Right renal pelvis (tissue), 4 donors: Measurements from ENCODE around the gene SAMD13. TPM values are rescaled to one million over a fixed set of nuclear protein-coding genes. Genes with fewer than 3 reads are reported as not detected.
A peak's percentile ranks its signal among the peaks of the same experiment; 100 is the strongest.
"Not testable (repeated sequence)": the region's sequence is repeated elsewhere in the genome, so short reads cannot be mapped to it uniquely, and the experiment has no call there.

Experiments
- DNase-seq, 4 donors: peaks; one replicate each; pipeline ENCODE4 v3.0.0-alpha.2; 2013; ENCODE audit warnings: low read depth in 4 of 4, low spot score in 3 of 4, missing footprints in 1 of 4
- polyA plus RNA-seq, 4 donors: library from polyadenylated mRNA; unstranded; fragments of 120-200 nt; gene quantifications; one replicate each; pipeline ENCODE4 v1.2.1, GENCODE V29; 2013; ENCODE audit not compliant: insufficient read length in 4 of 4

The SAMD13 gene
- polyA plus RNA-seq, 4 donors: 6.0 to 8.1 (median 6.7) TPM

- no peak for DNase-seq
Observed at GRCh38 chr1:84282780-84283333, 18.7 kb upstream of the SAMD13 start.

DNA sequence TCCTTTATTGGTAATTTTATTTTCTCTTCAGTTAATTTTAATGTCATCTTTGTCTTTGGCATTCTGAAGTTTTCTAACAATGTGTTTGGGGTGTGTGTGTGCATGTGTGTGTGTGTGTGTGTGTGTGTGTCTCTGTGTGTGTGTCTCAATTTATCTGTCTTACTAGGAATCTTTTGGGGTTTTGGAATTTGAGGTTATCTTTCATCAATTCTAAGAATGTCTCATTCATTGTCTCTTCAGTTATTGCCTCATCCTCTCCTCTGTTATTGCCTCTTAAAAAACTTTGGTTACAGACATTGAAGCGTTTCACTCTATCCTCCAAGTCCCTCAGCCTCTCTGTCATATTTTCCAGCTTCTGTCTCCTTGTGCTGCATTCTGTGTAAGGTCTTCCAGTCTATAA is 18.1 kb upstream of the SAMD13 start:
- DNase-seq: no peak

GRCh38 chr1:84286071-84286470 is 15.4 kb upstream of the SAMD13 start:
- no peak for DNase-seq

DNA sequence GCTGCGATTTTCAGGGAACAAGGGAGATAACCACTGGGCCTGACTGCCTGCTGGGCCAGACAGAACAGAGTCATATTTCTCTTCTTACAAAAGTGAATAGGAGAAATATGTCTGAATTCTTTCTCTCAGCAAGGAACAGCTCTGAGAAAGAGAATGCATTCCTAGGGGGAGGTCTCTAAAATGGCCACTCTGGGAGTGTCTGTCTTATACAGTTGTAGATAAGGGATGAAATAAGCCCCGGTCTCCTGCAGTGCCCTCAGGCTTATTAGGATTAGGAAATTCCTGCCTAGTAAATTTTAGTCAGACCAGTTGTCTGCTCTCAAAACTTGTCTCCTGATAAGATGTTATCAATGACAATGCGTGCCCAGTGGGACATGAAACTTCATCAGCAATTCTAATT is 14.1 kb upstream of the SAMD13 start:
- DNase-seq: not testable (repeated sequence)

DNA sequence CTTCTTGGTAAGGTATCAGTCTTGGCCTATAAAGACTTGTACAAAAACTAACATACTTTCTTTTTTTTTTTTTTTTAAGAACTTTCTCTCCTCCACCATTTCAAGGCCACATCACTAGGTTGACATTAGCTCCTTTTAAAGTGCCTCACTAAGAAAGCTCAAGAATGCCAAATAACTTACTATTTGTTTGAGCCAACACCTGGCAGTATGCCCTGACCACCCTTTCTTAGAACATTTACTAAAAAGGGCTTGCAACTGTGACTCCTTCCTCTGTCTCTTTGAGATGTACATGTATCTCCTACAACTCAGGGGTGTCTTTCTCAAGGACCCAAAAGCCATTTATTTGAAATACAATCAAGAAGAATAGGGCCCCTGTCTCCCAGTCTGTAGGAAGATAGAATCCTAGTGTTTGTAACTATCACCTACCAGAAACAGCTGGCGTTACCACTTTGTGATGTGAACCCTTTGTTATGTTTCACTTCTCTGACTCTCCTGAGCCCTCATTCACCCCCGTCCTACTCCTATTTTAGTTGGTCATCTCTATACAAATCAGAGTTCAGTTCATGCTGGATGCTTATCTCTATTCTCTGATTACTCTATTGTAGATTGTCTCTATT is 12.2 kb upstream of the SAMD13 start:
- no peak for DNase-seq

GRCh38 chr1:84291882-84292655 is 9.4 kb upstream of the SAMD13 start:
- DNase-seq: no peak

DNA sequence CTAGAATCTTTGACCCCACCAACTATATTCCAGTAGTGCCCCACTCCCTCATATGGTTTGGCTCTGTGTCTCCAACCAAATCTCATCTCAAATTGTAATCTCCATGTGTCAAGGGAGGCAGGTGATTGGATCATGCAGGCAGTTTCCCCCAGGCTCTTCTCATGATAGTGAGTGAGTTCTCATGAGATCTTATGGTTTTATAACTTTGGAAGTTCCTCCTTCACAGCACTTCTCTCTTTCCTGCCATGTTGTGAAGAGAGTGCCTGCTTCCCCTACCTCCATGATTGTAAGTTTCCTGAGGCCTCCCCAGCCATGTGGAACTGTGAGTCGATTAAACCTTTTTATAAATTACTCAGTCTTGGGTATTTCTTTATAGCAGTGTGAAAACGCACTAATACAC is 7.7 kb upstream of the SAMD13 start:
- DNase-seq: no peak

DNA sequence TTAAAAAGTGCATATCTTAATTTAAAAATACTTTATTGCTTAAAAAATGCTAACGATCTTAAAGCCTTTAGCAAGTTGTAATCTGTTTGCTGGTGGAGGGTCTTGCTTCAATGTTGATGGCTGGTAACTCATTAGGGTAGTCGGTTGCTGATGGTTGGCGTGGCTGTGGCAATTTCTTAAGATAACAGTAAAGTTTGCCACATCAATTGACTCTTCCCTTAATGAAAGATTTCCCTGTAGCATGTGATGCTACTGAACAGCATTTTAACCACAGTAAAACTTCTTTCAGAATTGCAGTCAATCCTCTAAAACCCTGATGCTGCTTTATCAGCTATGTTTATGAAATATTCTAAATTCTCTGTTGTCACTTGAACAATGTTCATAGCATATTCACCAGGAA is 6.8 kb upstream of the SAMD13 start:
- DNase-seq: no peak

DNA sequence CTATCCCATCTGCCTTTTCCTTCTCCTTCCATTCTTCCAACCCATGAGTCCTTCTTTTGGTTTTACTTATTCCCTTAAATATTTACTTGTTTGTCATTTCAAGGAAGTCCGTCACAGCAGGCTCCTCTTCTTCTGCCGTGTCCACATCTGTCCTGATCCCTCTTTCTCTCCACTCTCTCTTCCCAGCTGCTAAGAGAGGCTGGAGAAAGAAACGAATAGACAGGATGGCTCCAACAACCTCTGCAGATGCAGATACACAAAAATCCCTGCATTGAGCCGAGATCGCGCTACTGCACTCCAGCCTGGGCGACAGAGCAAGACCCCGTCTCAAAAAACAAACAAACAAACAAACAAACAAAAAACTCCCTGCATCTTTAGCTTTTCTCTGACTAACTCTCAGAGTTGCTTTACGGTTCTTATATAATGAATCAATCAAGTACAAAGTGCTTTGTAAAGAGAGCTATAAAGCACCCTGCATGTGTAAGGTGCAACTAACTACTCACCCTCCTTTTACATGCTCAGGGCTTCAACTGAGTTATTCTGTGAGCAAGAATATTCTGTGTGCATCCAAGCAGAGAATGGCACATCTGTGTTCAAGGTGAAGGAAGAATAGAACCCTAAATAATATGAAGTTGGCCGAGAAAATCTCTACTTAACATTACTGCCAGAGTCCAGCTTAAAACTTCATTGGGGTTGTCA is 3.8 kb upstream of the SAMD13 start:
- DNase-seq: no peak

GRCh38 chr1:84298328-84298683 is 3.2 kb upstream of the SAMD13 start:
- DNase-seq: peak in 2 of 4 donors; percentile 36 to 52

DNA sequence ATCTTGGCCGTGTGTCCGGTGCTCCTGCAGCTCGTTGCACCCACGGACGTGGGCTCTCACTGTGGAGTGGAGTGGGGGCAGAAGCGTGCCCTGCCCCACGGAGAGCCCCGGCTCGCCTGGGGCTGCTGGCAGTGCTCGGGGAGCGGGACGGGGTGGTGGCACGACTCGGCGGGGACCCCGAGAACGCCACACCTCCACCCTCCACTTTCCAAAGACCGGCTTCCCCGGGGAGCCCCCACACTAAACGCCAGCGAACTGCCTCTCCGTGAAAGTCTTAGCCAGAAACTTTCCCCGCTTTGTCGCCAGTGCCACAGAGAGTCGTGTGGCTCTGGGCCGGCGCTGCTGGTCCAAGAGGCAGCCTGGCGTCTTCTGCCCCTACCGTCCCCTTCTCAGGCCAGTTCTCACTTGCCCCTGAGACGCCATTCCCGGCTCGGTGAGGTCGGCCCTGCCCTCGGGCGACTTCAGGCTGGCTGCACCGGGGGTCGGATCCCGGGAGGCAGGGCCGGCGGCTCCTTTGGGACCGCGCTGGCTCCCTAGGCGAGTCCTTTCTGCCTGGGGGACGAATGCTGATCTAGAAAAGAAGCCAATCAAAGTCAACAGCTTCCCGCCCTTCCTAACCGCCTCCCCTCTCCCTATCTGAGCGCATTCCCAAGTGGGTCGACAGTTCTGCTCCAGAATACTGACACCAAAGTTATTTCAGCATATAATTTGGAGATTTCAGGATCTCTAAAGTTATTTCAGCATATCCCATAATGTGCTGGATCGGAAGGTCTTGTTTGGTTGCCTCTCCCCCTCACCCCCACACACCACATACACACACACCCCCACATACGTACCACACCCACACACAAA is 2.6 kb upstream of the SAMD13 start:
- DNase-seq: peak in 1 of 4 donors; percentile 22

DNA sequence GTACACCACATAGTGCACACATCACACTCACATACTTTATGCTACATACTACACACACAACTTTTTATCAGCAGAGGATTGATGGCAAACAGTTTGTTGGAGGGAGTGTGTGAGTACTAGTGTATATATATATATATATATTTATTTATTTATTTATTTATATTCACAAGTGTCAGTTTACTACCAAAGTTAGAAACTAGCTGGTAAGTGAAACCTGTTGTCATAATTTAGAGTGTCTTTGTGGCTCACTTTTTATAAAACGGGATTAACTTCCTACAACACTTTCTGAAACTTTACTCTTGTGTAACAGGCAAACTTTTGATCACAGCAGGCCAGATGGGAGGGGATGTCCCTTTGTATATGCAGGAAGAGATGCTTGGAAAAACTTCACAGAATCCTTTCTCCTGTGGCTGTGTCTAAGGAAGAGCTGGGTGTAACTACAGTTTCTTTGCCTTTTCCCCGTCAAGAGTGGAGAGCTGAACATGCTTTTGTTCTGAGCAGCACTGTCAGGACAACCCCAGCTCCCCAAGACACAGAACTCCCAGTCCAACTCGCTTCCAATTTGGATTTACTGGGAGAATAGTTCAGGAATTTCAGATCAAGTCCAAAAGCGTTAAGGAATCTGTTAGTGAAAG is 1.9 kb upstream of the SAMD13 start:
- DNase-seq: no peak

DNA sequence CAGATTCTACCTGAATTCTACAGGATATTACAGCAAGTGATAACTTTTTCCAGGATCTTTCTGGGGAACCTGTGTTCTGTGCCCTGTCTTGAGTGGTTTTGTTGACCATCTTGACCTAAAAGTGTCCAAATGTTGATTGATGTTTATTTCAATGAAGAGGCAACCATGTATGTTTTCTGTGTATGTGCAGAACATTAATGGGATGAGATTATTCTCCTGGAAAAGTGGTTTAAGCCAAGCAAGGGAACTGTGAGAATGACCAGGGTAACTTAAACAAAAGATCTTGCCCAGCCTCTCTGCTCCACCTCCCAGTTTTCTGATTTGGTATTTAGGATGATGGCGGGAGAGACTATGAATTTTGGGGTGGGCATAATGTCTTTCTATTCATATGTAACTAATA is 1.0 kb upstream of the SAMD13 start:
- DNase-seq: no peak

- DNase-seq: no peak
Observed at GRCh38 chr1:84301785-84302385, 377 bp downstream of the SAMD13 start.

DNA sequence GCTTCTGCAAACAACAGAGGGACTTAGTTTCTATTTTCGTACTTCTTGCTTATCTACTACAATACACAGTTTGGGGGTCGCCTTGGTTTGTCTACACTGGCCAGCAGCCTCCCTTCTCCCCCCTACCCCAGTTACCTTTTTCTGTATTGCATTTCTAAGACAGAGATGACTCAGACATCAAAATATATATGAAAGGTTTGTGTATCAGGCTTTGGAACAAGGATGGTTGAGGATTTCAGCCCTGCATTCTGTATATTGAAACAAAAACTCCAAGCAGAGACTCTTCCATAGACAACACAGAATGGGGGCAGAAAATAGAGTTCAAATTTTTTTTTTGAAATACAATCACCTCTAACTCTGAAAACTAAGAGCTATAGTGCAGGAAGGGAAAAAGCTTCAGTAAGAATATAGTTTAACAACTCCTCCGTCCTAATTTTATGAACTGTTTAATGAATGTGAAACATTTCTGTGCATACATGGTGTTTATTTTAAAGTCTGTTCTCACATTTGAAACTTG is 1.9 kb downstream of the SAMD13 start:
- no peak for DNase-seq

GRCh38 chr1:84307398-84307797 is 5.9 kb downstream of the SAMD13 start:
- DNase-seq: no peak

GRCh38 chr1:84311296-84311695 is 9.8 kb downstream of the SAMD13 start:
- DNase-seq: no peak

DNA sequence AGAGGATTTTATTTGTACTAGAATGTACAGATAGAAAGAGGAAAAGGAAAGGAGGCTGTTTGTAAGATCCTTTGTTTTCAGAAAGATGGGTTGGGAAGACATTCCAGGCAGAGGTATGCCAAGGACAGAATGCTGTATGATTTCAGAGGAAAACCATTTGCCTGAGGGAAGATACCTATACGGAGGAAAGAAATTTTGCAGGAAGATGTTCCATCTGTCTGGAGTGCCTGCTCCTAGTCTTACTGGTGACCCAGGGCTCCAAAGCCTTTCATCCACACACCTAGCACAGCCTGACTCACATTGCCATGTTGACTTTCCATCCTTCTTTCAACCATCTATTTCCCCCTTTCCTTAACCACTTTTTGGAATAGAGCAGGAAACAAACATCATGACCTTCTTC is 18.2 kb downstream of the SAMD13 start:
- DNase-seq: no peak

- no peak for DNase-seq
Observed at GRCh38 chr1:84327830-84328229, 26.3 kb downstream of the SAMD13 start.
